Choroid plexus epithelial cell (primary cell): Measurements from ENCODE around the gene SAMD9.

Experiments used
- DNase-seq: peaks from one replicate; pipeline ENCODE4 v3.0.0-alpha.2; 2010; ENCODE audit warnings: low read depth
- H3K4me3 ChIP-seq: 2 replicates; pipeline ENCODE4 v1.5.1; 2011; ENCODE audit warnings: low read depth, mild to moderate bottlenecking, control low read depth, low read length, moderate library complexity
- TF ChIP-seq, protein P1 (sequence below): conservative IDR thresholded peaks from 2 replicates; pipeline ENCODE4 v1.5.1; 2011; ENCODE audit warnings: low read depth, mild to moderate bottlenecking, control low read depth, inconsistent platforms, low read length, moderate library complexity

SAMD9 gene

DNA sequence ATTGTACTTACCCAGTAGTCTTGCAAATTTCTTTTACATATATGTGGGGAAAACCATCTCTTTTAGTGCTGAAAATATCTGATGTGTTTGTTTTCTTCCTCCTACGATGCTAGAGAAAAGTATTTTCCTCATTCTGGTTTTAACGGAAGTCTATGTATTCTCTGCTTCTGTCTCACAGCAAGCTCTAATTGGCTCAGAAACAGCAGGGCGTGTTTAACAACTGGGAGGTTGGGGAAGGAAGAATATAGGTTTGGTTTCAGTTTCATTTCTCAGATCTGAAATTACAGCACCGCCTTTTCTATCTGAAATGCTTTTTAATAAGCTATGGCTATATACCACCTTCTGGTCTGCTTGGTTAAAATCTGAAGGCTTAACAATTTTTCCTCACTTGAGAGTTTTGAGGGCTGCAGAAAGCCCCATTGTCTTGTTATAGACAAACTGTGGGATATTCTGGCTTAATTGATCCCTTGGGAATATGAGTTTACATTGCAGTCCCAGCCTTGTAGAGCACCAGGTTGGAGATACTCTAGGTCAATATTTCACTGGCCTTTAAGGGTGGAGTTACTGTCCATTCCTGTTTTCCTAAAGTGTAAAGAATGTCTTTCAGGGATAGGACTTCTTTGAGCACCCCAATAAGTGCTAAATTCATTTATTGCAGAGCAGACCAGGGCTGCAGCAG lies at the start of gene SAMD9:
SAMD9 (minus strand) TSS at position 128 of the 679 bp plus-strand sequence. CDS start 11,882 bp downstream, outside the sequence.
- TF ChIP-seq, protein P1, sequence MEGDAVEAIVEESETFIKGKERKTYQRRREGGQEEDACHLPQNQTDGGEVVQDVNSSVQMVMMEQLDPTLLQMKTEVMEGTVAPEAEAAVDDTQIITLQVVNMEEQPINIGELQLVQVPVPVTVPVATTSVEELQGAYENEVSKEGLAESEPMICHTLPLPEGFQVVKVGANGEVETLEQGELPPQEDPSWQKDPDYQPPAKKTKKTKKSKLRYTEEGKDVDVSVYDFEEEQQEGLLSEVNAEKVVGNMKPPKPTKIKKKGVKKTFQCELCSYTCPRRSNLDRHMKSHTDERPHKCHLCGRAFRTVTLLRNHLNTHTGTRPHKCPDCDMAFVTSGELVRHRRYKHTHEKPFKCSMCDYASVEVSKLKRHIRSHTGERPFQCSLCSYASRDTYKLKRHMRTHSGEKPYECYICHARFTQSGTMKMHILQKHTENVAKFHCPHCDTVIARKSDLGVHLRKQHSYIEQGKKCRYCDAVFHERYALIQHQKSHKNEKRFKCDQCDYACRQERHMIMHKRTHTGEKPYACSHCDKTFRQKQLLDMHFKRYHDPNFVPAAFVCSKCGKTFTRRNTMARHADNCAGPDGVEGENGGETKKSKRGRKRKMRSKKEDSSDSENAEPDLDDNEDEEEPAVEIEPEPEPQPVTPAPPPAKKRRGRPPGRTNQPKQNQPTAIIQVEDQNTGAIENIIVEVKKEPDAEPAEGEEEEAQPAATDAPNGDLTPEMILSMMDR = no peak
- DNase-seq = peak; percentile 93
- peak within 1 kb of the TSS; percentile 52 for H3K4me3 ChIP-seq

DNA sequence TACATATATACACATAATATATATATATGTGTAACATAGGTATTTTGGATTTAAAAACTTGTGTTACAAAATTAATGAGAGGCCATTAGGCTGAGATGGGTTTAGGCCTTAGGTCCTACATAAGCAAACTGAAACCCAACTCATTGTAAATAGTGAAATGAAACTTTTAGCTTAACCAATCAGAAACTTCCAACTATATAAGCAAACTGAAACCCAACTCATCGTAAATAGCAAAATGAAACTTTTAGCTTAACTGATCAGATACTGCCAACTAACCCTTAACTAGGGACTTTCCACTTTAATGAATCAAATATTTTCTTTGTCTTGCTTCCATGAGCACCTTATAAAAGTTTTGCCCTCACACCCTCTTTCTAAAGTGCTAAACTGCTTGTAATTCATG lies 47.7 kb upstream of the SAMD9 start:
- TF ChIP-seq, protein P1 = no peak
- no peak overlapping the region for H3K4me3 ChIP-seq
- DNase-seq = no peak

DNA sequence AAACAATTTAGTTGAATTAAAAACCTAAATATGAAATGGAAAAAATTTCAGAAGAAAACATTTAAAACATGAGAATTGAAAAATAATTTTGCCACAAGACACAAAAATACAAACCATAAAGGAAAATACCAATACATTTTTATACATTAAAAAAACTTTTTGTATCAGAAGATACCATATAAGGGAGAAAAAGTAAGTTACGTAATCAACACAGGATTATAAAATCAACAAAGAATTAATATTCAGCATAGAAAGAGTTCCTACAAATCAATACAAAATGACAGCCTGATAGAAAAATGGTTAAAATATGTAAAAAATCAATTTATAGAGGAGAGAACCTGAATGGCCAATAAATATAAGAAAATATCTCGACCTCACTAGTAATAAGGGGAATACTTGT lies 47.0 kb upstream of the SAMD9 start:
- H3K4me3 ChIP-seq = no peak overlapping the region
- TF ChIP-seq, protein P1 = no peak
- no peak for DNase-seq

DNA sequence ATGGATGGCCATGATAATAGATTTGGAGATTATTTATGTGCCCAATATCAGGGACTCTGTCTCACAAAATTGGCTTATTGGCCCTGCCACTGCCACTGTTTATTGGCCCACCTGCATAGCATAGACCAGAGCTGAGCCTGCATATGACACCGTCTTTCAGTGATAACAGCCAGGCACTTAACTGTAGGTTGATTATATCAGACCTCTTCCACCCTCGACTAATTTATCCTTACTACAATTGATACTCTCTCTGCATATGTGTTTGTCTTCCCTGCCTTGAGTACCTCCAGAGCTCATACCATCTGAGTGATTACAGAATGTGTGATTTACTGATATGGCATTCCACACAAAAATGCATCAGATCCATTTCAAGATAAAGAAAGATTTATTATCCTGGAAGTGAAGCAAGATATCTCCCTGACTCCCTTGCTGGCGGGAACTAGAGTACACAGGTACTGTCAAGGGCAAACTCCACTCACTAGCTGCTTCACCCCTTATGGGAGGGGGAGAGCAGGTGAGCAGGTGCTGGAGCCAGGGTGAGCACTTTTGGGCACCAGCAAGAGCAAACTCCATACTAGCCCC lies 43.5 kb upstream of the SAMD9 start:
- no peak for DNase-seq
- H3K4me3 ChIP-seq = no peak overlapping the region
- TF ChIP-seq, protein P1 = no peak

DNA sequence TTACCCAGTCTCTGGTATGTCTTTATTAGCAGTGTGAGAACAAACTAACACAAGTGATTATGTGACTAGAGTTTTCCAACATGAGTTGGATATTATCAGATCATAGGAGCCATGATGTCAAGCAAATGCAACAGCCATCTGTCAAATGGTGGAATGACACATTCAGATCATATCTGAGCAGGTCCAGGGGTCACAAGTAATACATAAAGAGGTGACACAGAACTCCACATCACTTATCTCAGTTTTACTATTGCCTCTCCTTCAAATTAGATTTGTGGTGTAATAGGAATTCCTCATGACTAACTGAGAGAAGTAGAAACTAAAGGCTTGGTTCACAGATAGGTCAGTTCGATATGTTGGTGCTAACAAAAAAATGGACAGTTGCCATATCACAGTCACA lies 42.6 kb upstream of the SAMD9 start:
- H3K4me3 ChIP-seq = no peak overlapping the region
- peak; percentile 8 for DNase-seq
- TF ChIP-seq, protein P1 = no peak

DNA sequence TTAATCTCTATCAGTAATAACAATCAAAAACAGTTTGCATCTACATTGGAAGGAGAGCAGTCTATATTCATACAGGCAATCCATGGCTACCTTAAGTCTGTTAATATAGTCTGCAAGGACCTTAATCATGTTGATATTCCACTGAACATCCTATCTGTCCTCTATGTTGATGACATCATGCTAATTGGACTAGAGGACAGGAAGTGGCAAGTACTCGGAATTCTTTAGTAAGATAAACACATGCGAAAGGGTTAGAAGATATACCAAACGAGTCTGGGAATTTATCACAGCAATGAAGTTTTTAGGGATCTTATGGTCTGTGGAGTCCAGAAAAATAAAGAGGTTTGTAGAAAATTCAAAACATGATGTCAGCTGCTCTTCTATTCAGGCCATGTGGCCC lies 41.7 kb upstream of the SAMD9 start:
- TF ChIP-seq, protein P1 = no peak
- peak; percentile 34 for DNase-seq
- no peak overlapping the region for H3K4me3 ChIP-seq

DNA sequence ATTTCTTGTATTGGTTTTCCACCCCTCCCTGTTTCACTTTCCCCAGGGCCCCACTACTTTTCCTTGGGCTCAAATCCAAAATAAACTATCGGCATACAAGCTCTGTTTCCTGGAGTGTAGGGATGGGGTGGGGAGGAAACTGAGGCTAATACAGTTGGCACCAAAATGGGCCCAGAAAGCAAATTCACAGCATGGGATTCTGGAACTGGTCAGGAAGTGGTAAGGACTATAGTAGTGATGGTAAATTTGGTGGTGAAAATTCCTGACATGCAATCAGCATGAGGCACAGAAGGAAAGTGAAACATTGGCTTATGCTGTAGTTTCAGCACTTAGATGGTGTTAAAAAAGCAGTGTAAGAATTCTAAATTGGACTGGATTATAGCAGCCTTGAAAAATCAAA lies 39.1 kb upstream of the SAMD9 start:
- TF ChIP-seq, protein P1 = no peak
- H3K4me3 ChIP-seq = no peak overlapping the region
- DNase-seq = peak; percentile 10
